Stimulated activated CD8-positive, alpha-beta memory T cell treated with anti-CD3 and anti-CD28 coated beads, Interleukin-4, amount 100 ng/mL, for 1 hour (primary cell): ENCODE data around the gene VAMP4.
"Not testable (repeated sequence)": the region's sequence is repeated elsewhere in the genome, so short reads cannot be mapped to it uniquely, and the experiment has no call there.

Experiments
- DNase-seq, 2 donors: peaks; one replicate each; pipeline ENCODE4 v3.0.0-alpha.2; 2020; ENCODE audit warnings: low read depth in 2 of 2, low spot score in 1 of 2

Gene VAMP4

DNA sequence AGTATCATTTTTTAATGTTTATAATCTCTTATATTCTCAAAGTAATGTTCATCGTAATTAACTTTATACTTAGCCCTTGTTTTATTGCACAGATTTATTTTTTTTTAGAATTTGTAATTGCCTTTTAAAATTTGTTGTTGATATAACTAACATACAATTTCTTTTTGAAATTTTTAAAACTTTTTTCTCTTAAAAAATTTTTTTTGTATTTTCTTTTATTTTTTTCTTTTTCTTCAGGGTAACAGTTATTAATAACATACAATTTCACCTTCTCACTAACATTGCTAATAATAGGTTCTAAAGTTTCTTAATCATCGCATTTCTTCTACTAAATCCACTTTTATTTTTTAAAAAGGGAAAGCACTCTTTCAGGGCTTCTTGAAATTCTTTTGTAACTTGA, 11.3 kb upstream of the VAMP4 start:
- DNase-seq, result no peak

DNA sequence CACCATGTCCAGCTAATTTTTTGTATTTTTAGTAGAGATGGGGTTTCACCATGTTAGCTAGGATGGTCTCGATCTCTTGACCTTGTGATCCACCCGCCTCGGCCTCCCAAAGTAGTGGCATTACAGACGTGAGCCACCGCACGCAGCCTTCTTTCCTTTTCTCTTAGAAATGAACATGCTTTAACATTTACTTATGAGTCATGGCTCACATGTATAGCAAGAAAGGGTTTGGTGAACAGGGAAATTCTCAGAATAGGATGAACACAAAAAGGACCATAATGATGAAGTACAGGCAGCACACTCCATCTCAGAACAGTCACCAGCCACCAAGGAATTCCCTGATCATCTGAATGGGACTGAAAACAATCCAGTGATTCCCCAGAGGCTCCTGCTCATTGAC, 9.4 kb upstream of the VAMP4 start:
- DNase-seq, result no peak

DNA sequence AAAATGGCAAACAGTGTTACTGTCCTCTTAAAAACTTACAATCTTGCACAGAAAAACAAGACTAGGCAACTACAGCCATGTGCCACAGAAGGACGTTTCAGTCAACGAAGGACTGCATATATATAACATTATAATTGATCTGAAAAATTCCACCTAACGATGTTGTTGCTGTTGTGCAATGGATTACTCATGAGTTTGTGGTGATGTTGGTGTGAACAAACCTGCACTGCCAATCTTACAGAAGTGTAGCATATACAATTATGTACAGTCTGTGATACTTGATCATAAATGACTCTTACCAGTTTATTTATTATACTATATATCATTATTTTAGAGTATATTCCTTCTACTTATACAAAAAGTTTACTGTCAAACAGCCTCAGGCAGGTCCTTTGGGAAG, 6.8 kb upstream of the VAMP4 start:
- DNase-seq, result no peak

DNA sequence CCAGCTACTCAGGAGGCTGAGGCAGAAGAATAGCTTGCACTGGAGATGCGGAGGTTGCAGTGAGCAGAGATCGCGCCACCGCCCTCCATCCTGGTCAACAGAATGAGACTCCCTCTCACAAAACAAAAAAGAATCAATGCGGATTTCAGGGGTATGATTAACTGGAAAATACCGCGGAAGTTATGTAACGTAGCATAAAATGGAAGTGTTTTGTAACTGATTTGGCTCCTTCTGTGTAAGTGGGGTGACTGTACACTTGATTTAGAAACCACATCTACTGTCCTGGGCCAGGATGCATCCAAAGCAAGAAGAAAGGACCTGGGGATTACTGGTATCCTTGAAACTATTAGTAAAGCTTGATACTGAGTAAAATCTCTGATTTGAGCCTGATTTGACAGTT, 3.1 kb upstream of the VAMP4 start:
- DNase-seq, result no peak

DNA sequence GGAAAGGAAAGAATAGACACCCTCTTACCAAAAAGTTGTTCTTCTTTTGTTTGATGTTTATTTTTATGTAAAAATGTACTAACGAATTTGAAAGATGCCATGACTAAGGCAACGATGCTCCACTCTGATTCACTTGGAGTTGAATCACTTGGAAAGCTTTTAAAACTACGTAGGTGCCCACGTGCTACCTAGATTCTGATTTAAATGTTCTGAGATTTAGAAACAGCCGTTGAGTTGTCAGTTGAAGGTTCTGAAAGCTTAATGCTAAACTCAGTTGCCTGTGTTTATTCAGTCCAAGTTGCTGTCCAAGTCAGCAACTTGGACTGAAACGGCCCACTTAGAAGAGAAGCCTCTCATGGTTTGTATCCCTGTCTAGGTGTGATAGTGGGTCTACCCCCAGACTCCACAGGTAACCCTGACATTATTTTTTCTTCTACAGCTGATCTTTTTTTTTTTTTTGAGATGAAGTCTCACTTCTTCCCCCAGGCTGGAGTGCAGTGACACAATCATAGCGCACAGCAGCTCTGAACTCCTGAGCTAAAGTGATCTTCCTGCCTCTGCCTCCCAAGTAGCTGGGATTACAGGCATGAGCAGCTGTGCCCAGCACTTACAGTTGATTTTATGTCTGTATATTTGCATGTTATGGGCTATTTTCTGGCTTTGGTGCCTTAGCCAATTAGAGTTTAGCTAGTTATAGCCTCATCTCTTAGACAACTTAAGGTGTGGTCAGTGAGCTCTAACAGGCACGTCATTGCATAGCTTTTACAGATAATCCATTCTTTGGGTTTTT, 1.4 kb upstream of the VAMP4 start:
- DNase-seq, result no peak

DNA sequence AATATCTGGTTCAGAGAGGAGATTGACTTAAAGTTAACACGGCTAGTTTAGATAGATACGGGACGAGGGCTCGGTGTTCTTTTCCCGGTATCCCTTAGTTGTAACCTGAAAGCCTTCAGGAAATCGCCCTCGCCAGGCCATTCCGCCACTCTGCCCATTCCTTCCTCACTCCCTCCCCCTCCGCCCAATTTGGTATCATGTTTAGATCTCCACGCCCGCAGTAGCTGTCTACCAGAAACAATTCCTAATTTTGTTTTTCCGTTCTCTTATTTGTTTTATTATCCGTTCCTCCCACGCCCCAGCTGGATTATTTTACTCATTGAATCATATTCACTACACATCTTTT, 685 bp upstream of the VAMP4 start:
- DNase-seq, result peak in 1 of 2 donors; percentile 1

DNA sequence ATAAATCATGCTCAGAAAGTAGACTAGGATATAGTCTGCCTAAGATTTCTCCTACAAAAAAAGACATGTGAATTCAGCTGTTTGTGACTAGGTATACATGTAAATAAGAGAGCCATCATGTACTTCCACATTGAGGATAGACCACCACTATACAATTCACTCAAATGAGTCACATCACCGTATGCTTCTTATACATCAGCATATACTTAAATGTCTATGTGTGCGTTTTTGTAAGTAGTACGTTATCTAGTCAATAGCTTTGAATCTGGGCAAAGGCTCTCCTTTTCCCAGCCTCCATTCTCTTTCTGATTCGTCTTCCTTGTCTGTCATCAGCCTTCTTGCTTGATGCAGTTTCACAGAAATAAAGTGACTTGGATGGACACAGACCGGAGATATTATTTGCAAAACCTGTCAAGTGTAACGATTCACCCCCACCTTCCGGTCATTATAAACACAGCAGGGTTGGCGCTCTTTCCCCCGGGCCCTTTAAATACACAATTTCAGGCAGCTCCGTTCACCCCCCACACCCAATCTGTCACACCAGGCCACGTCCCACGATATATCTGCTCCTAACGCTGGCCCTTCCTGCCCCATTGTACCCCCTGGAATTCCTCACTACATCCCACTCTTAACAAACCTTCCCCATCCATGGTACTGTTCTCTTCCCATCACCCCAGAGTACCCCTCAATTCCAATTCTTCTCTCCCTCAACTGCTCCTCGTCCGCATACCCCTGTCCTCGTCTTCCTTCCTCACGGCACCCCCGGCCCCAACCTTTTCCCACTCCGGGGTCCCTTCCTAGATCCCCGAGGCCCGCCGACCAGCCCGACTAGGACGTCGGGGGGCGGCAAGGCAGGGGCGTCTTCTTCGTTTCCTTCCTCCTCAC, 636 bp downstream of the VAMP4 start:
- no peak for DNase-seq

DNA sequence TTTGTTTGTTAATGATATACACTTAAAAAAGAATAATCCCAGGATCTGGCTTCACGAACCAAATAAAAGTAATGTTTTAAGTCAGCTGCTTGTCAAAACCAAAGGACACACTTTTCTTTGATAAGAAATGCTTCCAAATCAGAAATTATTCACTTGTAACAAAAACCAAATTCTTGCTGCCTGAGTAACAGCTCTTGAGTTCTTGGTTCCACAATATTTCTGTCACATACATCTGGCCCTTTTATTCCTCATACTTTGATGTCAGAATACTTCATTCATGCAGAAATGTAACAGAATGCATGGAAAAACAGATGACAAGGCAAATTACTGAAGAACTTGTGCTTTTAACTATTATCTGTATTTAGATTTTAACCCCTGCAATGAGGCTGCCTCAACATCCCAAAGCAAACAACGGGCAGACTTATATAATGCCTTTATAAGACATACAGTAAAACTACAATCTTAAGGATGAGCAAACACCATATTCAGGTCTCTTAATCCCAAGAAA, 1.5 kb downstream of the VAMP4 start:
- DNase-seq, result no peak

DNA sequence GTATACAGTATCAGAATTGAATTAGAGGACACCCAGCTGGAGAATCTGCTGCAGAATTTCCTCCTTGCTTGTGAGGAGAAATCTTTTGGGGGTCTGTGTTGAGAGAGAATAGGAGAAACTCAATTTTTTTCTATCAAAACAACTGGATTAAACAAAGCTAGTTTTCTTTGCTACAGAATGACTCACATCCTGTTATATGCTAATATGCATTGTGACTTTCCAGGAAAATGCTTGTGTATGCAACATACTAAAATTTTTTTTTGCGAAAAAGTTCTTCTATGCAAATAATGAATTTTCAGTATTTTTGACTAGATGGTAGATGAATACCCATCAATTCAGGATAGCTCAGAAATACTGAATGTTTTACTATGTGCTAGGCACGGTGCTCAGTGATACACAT, 2.2 kb downstream of the VAMP4 start:
- no peak for DNase-seq

DNA sequence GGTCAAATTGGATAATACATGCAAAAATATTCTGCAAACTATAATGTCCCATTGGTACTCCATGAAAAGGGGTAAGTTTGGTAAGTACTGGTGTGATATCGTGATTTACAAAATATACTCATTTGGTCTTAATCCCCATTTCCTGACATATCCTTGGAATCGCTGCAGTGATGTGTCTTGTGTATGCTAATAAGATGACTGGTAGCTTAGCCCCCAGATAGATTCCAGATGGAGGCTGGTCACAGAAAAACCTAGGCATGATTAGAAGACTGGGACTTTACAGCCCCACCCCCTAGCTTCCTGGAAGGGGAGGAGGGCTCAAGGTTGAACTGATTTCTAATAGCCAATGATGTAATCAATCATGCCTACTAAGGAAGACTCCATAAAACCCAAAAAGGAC, 3.0 kb downstream of the VAMP4 start:
- no peak for DNase-seq

DNA sequence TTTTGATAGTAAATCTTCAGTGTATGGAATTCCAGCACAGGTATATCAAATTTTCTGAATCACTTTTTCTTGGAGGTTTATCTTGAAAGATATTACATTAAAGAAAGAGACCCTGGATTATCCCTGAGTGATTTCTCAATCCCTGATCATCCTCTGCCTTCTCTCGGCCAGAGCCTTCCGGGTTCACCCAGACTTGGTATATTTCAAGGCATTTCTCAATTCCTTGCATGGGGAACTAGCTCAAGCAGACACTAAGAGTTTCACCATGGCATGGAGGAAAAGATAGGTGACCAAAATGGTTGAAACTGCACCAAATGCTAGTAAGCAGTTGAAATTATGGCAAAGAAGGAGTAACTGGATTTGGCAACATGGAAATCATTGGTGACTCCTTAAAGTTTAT, 5.7 kb downstream of the VAMP4 start:
- no peak for DNase-seq

DNA sequence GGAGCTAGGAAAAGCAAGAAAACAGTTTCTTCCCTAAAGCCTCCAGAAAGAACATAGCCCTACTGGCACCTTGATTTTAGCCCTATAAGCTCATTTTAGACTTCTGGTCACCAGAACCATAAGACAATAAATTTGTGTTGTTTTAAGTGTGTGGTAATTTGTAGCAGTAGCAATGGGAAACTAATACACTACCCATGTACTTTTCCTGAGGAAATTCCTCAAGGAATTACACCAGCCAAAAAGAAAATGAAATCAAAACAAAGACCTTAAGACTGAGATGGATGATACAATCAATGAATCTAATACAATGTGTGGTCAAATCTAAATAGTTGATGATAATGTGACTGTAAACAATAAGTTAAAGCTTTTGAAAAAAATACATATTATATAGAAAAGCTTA, 11.8 kb downstream of the VAMP4 start:
- no peak for DNase-seq

DNA sequence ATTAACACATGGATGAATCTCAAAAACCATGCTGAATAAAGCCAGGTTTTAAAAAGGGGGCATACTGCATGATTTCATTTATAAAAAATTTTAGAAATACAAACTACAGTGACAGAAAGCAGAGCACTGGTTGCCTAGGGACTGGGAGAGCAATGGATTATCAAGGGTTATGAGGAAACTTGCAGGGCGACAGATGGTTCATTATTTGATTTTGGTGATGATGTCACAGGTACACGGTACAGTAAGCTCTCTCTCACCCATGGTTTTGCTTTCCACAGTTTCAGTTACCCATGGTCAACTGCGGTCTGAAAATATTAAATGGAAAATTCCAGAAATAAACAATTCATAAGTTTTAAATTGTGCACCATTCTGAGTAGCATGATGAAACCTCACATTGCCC, 14.1 kb downstream of the VAMP4 start:
- DNase-seq, result no peak

DNA sequence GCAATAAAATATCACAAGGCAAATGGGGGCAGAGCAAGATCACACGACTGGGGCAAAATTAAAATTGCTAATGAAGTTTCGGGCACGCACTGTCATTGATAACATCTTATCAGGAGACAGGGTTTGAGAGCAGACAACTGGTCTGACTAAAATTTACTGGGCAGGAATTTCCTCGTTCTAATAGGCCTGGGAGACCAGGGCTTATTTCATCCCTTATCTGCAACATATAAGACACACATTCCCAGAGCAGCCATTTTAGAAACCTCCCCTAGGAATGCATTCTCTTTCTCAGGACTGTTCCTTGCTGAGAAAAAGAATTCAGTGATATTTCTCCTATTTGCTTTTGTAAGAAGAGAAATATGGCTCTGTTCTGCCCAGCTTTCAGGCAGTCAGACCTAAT, 18.7 kb downstream of the VAMP4 start:
- not testable (repeated sequence) for DNase-seq

DNA sequence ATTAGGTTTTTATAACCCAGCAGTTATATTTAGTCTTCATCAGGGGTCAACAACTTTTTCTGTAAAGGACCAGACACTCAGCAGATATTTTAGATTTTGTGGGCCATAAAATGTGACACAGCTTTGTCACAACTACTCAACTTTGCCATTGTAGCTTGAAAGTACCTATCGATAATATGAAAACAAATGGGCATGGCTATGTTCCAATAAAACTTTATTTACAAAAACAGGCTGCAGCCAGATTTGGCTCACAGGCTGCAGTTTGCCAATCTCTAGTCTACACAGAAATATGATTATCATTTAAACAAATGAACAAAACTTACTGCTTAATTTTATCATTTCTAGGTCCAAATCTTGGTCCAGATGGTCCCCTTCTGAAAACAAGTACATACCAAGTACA, 23.0 kb downstream of the VAMP4 start:
- no peak for DNase-seq

DNA sequence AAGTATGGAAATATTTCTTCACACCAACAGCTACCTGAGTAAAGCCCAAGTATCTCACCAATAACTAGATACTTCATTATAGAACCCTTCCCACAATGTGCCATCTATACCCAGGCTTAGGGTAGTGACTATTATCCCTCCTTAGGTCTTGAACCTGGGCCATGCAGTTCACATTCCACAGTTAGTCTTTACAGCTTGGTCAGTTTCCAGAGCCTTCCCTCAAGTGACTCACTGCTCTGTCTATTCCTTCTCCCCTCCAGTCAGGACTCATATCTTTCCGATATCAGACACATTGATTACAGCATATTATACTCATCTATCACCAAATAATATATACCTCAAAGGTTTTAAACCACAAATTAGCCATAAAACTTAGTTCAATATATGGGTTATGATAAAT, 23.6 kb downstream of the VAMP4 start:
- no peak for DNase-seq

DNA sequence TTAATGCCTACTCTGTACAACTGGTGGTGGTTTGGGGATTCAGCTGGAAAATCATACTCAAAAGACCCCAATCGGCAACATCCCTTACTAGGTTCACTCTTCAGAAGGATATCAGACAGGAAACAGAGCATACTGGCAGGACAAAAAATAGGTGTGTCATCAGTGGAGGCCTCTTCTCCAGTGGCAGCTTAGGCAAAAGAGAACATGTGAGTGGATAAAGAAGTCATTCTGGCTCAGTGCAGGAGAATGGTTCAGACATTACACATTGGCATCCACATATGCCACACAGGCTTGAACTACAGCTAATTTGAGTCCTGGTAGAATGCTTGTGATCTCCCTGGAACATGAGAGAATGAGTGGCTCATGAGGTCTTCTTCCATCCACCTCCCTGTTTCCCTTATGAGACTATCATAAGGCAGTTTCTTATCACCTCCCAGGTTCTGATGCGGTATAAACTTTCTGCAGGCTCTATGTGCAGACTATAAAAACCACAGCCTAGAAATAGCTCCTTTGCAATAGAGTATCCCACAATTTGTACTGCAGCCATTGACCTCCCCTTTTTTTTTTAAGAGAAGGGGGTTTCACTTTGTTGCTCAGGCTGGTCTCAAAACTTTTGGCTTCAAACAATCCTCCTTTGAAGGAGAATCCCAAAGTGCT, 24.7 kb downstream of the VAMP4 start:
- no peak for DNase-seq

DNA sequence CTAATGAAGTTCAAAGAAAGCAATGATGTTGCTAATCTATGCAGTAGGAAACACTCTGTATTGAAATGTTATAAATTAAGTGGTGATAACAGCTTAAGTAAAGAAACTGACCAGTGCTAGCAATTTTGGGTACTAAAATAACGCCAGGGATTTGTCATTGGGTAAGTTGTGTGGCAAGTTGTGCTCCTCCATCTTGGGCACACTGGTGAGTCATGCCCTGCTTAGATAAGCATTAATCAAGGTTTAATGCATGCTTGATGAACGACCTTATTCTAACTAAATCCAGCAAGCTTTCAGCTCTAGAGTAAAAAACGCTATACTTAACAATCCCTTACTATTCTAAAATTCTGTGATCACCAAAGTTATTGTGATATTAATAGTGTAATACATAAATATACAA, 25.2 kb downstream of the VAMP4 start:
- no peak for DNase-seq

DNA sequence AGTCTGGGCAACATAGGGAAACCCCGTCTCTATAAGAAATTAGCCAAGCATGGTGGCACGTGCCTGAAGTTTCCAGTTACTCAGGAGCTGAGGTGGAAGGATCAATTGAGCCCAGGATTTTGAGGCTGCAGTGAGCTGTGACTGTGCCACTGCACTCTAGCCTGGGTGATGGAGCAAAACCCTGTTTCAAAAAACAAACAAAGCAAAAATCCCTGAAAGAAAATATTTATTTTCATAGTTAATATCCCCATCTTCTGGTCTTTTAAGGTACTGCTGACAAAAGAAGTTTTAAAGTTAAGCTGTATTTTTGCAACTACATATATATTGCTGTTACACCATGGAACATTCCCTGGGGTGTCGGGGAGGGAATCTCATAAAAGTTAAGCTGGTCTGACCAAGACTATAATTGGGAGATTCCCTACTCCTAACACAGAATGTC, 26.0 kb downstream of the VAMP4 start:
- DNase-seq, result no peak

DNA sequence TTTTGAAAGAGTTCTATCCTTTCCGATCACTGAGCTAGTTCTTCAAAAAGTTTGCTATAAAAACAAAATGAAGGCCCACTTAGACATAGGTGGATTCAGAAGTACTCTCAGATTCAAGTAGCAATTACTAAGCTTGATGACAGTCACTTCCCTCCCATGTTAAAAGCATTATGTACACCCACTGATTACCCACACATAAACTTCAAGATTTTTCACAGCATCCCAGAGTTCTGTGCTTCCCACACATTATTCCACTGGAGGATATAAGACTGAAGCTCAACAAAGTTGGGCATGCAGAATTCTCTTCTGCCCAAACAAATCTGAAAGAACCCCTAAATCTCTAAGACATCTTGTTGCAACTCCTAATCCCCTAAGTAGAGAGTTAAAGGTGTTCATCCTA, 29.5 kb downstream of the VAMP4 start:
- no peak for DNase-seq

DNA sequence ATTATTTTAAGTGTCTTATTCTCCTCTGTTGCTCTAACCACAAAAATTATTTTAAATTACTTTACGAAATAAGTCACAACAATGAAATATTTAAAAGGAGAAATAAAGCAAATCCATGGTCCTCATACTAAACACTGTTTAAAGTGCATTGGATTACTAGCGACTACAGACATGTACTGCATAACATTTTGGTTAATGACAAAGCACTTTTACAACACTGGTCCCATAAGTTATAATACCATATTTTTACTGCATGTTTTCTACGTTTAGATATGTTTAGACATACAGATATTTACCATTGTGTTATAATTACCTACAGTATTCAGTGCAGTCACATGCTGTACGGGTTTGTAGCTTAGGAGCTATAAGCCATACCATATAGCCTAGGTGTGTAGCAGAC, 30.2 kb downstream of the VAMP4 start:
- DNase-seq, result no peak

DNA sequence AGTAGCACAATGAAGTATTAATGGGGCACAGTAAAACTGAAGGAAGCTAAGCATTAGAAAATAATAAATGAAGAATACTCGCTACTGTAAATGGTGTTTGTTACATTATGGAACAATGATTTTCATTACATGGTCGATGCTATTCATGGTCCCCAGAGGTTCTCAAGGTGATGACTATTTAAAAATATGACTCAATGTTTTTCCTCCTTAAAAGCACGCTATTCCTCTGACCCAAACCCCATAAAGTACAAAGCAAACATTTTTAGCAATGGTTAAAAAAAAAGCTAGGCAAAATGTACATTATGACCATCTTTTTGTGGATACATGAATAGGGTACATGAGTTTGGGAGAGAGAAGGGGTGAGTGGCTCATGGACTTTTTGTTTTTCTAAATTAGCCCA, 34.3 kb downstream of the VAMP4 start:
- DNase-seq, result no peak
